Dendritic cell treated with granulocyte-macrophage colony-stimulating factor and Interleukin-4, amounts not matched to agents 40 ng/mL and 50 ng/mL, for 4 days (primary cell): Measurements from ENCODE around the gene RCOR2.
"Not testable (repeated sequence)": the region's sequence is repeated elsewhere in the genome, so short reads cannot be mapped to it uniquely, and the experiment has no call there.

Source experiments
- H3K27ac Mint-ChIP-seq: one replicate; pipeline ENCODE4 v1.8.0; 2022; ENCODE audit warnings: mild to moderate bottlenecking, mixed read lengths
- H3K27me3 Mint-ChIP-seq: one replicate; pipeline ENCODE4 v1.8.0; 2022; ENCODE audit warnings: mild to moderate bottlenecking, mixed read lengths
- H3K36me3 Mint-ChIP-seq: one replicate; pipeline ENCODE4 v1.8.0; 2022; ENCODE audit warnings: low read depth, mixed read lengths
- H3K4me1 Mint-ChIP-seq: one replicate; pipeline ENCODE4 v1.8.0; 2022; ENCODE audit warnings: low read depth, mixed read lengths
- H3K4me3 Mint-ChIP-seq: one replicate; pipeline ENCODE4 v1.8.0; 2022; ENCODE audit warnings: mild to moderate bottlenecking, moderate library complexity, mixed read lengths
- H3K9me3 Mint-ChIP-seq: one replicate; pipeline ENCODE4 v1.8.0; 2022; ENCODE audit warnings: mixed read lengths
- intact Hi-C: fragments of 100-400 bp; cut with micrococcal nuclease; formaldehyde crosslinking; loops from one replicate; pipeline ENCODE4 v1.15.0; 2022

Gene RCOR2

DNA sequence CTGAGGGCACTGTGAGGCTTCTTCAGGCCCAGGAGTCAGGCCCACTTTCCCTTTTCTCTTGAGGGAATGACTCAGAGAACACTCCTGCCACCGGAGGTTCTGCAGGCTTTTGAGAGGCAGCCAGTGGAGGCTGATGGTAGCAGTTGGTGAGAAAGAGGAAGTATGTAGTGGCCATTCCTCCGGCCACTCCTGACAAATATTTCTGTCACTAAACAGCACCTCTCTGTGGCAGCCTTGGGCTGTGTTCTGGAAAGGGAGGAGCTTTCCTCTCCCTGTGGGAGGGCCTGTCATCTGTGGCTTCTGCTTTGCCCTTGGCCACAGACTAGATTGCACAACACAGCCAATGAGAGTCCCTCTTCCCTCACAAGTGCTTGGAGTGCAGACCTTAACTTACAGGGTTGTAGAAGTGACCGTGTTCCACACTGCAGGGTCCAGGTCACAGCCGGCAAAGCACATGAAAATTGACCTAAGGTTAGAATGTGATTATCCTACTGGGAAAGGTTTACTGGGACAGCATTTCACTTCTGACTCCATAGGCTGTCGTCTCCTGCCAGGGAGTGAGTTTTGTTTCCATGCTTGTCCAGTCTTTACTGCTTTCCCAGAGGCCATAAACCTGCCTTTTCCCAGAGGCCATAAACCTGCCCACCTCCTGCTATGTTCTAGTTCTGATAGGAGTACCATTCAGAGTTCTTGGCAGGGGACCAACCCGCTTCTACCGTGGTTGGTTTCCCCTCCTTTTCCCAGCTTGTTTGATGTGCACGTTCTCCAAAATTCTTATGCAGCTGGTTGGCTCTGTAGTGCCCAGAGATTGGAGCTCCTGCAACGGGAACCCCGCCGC, 44.8 kb downstream of the RCOR2 start:
- H3K27ac Mint-ChIP-seq: peak overlapping the region; percentile 82
- H3K27me3 Mint-ChIP-seq: no peaks in the 10 kb centered on the region
- H3K4me3 Mint-ChIP-seq: peak overlapping the region; percentile 48
- intact Hi-C loops: loop anchor here (1.0 to 10.0 kb wide), 2 partner anchors 34 to 73 kb away; no protein-coding TSS in a partner anchor
- H3K36me3 Mint-ChIP-seq: peaks cover 54% of the 10 kb centered on the region
- H3K4me1 Mint-ChIP-seq: peaks cover 82% of the 10 kb centered on the region
- H3K9me3 Mint-ChIP-seq: no peaks in the 10 kb centered on the region

DNA sequence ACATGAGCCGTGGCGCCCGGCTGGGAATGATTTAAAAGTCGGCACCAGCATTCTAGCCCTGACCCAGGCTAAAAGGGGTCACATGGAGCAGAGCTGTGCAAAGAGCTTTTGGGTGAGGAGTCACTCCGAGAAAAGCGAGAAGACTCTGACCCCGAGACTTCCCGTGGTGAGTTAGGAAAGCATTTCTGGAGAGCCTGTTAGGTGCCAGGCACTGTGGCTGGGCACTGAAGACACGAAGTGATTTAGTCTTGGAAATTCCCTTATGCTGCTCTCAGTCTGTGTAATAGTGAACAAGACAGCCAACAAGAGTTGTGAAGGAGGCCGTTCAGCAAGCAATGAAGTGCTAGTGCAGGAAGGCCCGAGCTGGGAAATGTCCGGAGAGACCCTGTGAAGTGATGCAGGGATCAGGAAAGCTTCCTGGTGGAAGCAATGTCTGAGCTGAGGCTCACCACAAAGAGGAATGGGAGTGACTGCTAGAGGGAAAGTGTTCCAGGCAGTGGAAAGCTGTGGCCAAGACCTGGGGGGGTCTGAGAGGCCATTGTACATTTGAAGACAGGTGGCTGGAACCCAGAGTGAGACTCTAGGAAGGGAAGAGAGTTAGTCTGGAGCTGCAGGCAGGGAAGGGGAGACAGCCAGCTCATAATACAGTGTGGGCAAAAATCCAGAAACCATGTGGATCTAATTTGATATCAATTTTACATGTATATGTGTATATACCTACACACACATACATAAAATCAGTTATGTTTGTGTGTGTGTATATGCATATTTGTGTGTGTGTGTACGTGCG, 46.4 kb downstream of the RCOR2 start:
- Mint-ChIP-seq H3K4me1 (peaks cover 91% of the 10 kb centered on the region), H3K27ac (peak overlapping the region; percentile 56), H3K27me3 (no peaks in the 10 kb centered on the region), H3K4me3 (no peak overlapping the region), H3K9me3 (no peaks in the 10 kb centered on the region), H3K36me3 (peaks cover 64% of the 10 kb centered on the region)
- intact Hi-C loops: loop anchor here (10.0 kb wide), 1 partner anchor 74 kb away; no protein-coding TSS in a partner anchor

DNA sequence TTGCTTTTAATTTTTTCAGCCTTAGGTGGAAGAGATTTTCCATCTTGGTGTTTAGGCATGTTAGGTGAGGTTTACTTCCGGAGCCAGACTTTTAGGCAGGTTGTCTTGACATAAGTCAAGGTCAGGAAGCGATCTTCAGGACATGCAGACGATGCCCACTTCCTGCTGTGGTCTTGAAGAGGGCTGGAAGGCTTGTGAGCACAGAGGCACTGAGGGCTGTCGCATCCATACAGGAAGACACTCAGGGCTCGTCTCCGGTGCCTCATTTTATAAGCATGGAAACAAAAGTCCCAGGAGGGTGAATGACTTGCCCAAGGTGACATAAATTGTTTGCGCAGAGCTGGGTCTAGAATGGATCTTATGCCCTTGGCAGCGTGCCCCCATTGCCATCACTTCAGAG, 47.3 kb downstream of the RCOR2 start:
- H3K4me1 Mint-ChIP-seq: peaks cover 92% of the 10 kb centered on the region

DNA sequence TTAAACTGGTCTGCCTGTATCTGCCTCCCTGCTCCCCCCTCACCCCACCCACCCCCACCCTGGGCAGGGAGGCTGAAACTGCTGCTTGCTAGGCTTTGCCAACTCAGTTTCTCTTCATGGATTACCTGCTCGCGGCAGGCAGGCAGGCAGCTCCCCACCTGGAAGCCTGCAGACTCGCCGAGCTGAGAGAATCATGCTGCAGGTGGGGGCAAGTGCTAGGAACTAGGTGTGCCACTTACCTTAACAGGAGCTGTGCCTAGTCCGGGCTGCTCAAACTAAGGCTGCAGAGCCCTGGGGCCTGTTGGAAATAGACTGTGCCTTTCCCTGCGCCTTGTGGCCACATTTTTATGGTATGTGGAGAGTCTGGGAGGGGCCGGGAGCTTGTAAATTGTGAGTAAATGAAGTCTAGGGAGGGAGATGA, 47.8 kb downstream of the RCOR2 start:
- Mint-ChIP-seq H3K4me1 (peaks cover 87% of the 10 kb centered on the region), H3K9me3 (no peaks in the 10 kb centered on the region), H3K36me3 (peaks cover 63% of the 10 kb centered on the region), H3K27me3 (no peaks in the 10 kb centered on the region), H3K27ac (no peak overlapping the region), H3K4me3 (no peak overlapping the region)
- intact Hi-C loops: no loop called here

More for the DNA sequence above, 47.3 kb downstream of the RCOR2 start:
- Mint-ChIP-seq H3K9me3 (no peaks in the 10 kb centered on the region), H3K27me3 (no peaks in the 10 kb centered on the region), H3K4me3 (no peak overlapping the region), H3K27ac (peak overlapping the region; percentile 56), H3K36me3 (peaks cover 66% of the 10 kb centered on the region)
- intact Hi-C loops: loop anchor here (10.0 kb wide), 1 partner anchor 75 kb away; no protein-coding TSS in a partner anchor

DNA sequence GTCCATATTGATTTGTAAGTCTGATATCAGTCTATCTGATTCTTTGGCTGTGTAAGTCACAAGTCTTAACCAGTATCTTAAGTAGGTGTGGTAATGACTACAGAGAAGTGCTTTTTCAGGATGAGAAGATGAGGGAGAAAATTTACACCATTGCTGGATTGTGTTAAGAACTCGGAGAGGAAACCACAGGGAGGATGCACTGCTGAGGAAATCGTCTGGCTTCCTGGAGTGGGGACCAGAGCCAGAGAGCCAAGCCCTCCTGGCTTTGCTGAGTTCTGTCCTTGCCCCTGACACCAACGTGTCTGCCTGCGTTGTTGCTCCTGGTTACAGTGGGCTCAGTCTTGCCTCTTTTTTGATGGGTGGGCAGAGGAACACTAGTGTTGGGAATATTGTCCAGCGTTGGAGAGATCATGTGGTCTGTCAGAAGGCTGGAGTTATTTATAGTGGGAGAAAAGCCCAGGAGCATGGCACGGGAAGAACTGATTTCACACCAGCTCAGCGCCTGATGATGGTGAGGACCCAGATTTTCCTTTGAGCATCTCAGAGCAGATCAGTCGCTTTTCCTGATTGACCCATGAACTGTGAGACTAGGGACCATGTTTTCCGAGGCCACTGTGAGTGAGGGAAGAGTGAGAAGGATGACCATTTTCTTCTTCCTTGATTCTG, 48.4 kb downstream of the RCOR2 start:
- no peaks in the 10 kb centered on the region for H3K9me3 Mint-ChIP-seq
- no peaks in the 10 kb centered on the region for H3K27me3 Mint-ChIP-seq
- H3K27ac Mint-ChIP-seq: peak overlapping the region; percentile 22
- intact Hi-C loops: no loop called here
- H3K4me3 Mint-ChIP-seq: no peak overlapping the region
- H3K36me3 Mint-ChIP-seq: peaks cover 67% of the 10 kb centered on the region
- peaks cover 82% of the 10 kb centered on the region for H3K4me1 Mint-ChIP-seq

DNA sequence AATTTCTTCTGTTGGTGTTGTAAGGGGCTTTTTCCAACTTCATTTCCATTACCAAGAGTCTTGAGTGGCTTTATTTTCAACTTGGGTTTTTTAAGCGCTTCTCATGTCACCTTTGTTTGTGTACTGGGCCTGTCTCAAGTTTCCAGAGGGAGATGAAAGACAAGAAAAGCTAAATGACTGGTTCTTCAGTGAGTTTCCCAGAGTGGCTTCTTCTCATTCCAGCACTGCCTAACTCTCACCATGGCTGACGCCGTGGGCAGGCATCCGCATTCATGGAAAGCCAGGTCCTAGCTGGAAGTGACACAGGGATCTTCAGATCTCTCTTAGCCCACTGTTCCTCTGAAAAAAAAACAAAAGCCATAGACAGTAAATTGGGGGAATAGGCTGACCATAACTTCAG, 49.5 kb downstream of the RCOR2 start:
- H3K36me3 Mint-ChIP-seq: peaks cover 76% of the 10 kb centered on the region
- H3K4me1 Mint-ChIP-seq: peaks cover 82% of the 10 kb centered on the region
- H3K27ac Mint-ChIP-seq: no peak overlapping the region
- intact Hi-C loops: no loop called here
- H3K9me3 Mint-ChIP-seq: no peaks in the 10 kb centered on the region
- H3K27me3 Mint-ChIP-seq: no peaks in the 10 kb centered on the region
- no peak overlapping the region for H3K4me3 Mint-ChIP-seq

DNA sequence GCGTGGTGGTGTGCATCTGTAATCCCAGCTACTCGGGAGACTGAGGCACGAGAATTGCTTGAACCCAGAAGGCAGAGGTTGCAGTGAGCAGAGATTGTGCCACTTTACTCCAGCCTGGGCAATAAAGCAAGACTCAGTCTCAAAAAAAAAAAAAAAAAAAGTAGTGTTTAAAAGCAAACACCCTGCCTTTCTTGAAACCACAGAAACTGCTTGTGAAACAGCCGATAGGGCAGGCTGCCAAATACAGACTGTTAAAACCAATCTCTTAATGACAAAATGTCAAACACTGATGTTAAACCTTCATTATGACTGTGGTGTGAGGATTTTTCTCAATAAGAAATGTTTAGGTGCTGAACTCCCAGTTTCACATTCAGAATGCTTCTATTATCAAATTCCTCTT, 50.8 kb downstream of the RCOR2 start:
- peaks cover 85% of the 10 kb centered on the region for H3K36me3 Mint-ChIP-seq
- H3K9me3 Mint-ChIP-seq: no peaks in the 10 kb centered on the region
- intact Hi-C loops: no loop called here
- peaks cover 82% of the 10 kb centered on the region for H3K4me1 Mint-ChIP-seq
- H3K4me3 Mint-ChIP-seq: no peak overlapping the region
- H3K27me3 Mint-ChIP-seq: no peaks in the 10 kb centered on the region
- no peak overlapping the region for H3K27ac Mint-ChIP-seq

DNA sequence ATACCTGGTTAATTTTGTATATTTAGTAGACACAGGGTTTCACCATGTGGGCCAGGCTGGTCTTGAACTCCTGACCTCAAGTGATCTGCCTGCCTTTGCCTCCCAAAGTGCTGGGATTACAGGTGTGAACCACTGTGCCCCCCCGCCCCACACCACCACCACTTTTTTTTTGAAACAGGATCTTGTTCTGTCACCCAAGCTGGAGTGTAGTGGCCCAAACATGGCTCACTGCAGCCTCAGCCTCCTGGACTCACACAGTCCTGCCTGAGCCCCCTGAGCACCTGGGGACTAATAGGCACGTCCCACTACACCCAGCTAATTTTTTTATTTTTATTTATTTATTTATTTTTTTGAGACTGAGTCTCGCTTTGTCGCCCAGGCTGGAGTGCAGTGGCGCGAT, 53.3 kb downstream of the RCOR2 start:
- H3K9me3 Mint-ChIP-seq, H3K27ac Mint-ChIP-seq, intact Hi-C loops, H3K4me3 Mint-ChIP-seq, H3K27me3 Mint-ChIP-seq: not testable (repeated sequence)
- peaks cover 82% of the 10 kb centered on the region for H3K36me3 Mint-ChIP-seq
- peaks cover 71% of the 10 kb centered on the region for H3K4me1 Mint-ChIP-seq

DNA sequence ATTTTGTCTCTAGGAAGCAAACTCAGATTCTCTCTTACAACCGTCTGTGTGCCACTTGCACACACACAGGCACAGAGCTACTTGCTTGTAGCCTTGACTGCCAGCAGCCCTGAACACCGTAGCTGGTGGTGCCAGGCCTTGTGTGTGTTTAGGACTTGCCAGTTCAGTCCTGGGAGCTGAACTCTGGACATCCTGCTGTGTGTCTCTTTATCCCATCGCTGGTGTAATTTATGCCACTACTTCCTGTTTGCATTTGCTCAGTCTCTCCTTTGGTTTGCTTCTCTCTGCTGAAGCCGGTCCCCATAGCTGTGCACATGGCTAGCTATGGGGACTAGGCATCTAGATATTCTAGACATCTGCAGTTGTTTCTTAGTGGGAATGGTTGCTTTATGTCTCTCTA, 54.0 kb downstream of the RCOR2 start:
- H3K36me3 Mint-ChIP-seq: peaks cover 75% of the 10 kb centered on the region
- no peak overlapping the region for H3K4me3 Mint-ChIP-seq
- no peaks in the 10 kb centered on the region for H3K27me3 Mint-ChIP-seq
- H3K9me3 Mint-ChIP-seq: no peaks in the 10 kb centered on the region
- intact Hi-C loops: no loop called here
- H3K4me1 Mint-ChIP-seq: peaks cover 72% of the 10 kb centered on the region
- peak overlapping the region; percentile 28 for H3K27ac Mint-ChIP-seq
